Pancreas (tissue), 10 donors: ENCODE measurements around the gene SYDE2. TPM values are rescaled to one million over a fixed set of nuclear protein-coding genes. Genes with fewer than 3 reads are reported as not detected.

Experiments used
- ATAC-seq, 4 donors: fragments of 200-7000 bp; cut with Tn5 transposase; one replicate each; pipeline versions ENCODE4 v1.8.0 to v1.9.1; 2020; ENCODE audit warnings: mild to moderate bottlenecking in 4 of 4, moderate library complexity in 4 of 4
- DNase-seq, 6 donors: peaks; one replicate each; pipeline ENCODE4 v3.0.0-alpha.2; 2020
- FAIRE-seq: peaks from 2 replicates; lab custom pipeline; 2012; peaks lifted over from hg19 to GRCh38; lab: Jason Lieb, UNC
- H3K27ac ChIP-seq, 4 donors: fragments of 200-600 bp; sonication (generic); 1 replicate in 3 of 4; 2 replicates in 1 of 4; pipeline versions ENCODE4 v1.5.0 to v1.8.0; 2020
- H3K27me3 ChIP-seq, 4 donors: fragments of 200-600 bp; one replicate each; pipeline ENCODE4 v1.8.0; 2021
- H3K36me3 ChIP-seq, 3 donors: fragments of 200-600 bp; sonication (generic) in 1 of 3; one replicate each; pipeline versions ENCODE4 v1.5.0 to v1.8.0; 2020 to 2021
- H3K4me1 ChIP-seq, 3 donors: fragments of 200-600 bp; one replicate each; pipeline ENCODE4 v1.8.0; 2021
- H3K4me3 ChIP-seq, 4 donors: fragments of 200-600 bp; sonication (generic) in 2 of 4; one replicate each; pipeline versions ENCODE4 v1.5.0 to v1.8.0; 2020 to 2021
- H3K9me3 ChIP-seq, 4 donors: fragments of 200-600 bp; one replicate each; pipeline ENCODE4 v1.8.0; 2021
- CTCF ChIP-seq, 4 donors: fragments of 200-600 bp; sonication (generic) in 3 of 4; IDR thresholded peaks; one replicate each; pipeline versions ENCODE4 v1.5.0 to v1.8.0; 2021; ENCODE audit warnings: antibody characterized with exemption in 4 of 4
- WGBS, 2 donors: extraction: QIAGEN DNeasy Blood & Tissue Kit; methylation state at CpG; one replicate each; pipeline ENCODE4 v1.1.7; 2013; 5-methylcytosine and 5-hydroxymethylcytosine counted together
- intact Hi-C, 3 donors: fragments of 100-400 bp; cut with DNase I; formaldehyde crosslinking; loops; one replicate each; pipeline versions ENCODE4 v1.11.1 to v1.14.2; 2022
- polyA plus RNA-seq, 2 donors: library from polyadenylated mRNA; stranded (reverse); fragments of 200-250 nt; gene quantifications; one replicate each; pipeline ENCODE4 v1.2.3, GENCODE V29; 2013
- total RNA-seq, 6 donors: library from RNA; stranded (reverse); fragmentation: NEBNext Ultra II Directional in 4 of 6; extraction: Animal tissue kit (Norgen Biotek cat#: 25700) in 4 of 6; gene quantifications; one replicate each; pipeline versions ENCODE4 v1.2.1 to v1.2.4, GENCODE V29; 2021 to 2023
- donor health status: healthy with polysubstance abuse.
- donor health status: DM: no; HTN: no; CAD: no; lungs with moderate emphysema.
- donor health status: DM: no; HTN: no; CAD: no.
- donor health status: control.
- donor health status: control.
- donor health status: Bipolar disorder and iron deficiency.
- donor health status: DM: yes; HTN: yes; CAD: no.
- donor health status: DM: no; HTN: no; CAD: no.
- donor health status: DM: no; HTN: no; CAD: no.
- donor health status: DM: yes; HTN: yes; CAD: no.

Gene SYDE2
- total and polyA plus RNA-seq, 8 donors: 1.3 to 6.6 (median 5.1) TPM

DNA sequence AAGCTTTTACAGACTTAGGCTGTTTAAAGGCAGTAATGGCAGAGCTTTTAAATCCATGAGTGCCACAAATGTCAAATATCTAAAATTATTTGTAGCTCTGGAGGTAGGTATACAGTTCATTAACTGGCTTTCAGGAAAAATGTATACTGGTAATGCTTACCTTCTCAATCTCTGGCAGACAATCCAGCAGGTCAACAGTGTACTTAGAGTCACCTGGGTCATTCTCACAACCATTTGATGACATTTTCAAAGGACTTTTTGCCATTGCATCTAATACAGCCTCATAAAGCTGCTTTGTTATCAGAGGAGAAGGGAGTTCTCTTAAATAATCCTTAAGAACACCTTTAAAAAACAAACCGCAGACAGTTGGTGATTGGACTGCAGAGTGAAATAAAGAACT, 31.9 kb downstream of the SYDE2 start:
- FAIRE-seq (no peak), ATAC-seq (peak in 2 of 4 donors; percentile 55 to 57)
- H3K27ac ChIP-seq: no peak overlapping the region

GRCh38 chr1:85166351-85166750, 34.5 kb downstream of the SYDE2 start:
- no peak overlapping the region for H3K4me3 ChIP-seq
- DNase-seq (no peak), ATAC-seq (no peak), FAIRE-seq (no peak)
- 89 to 98% methylated on average over 1 of the region's 1 CpG for WGBS, 2 donors
- no peak for TF ChIP-seq CTCF (IDR thresholded peaks at IDR 0.05)
- no peaks in the 10 kb centered on the region for H3K9me3 ChIP-seq
- no peaks in the 10 kb centered on the region for H3K4me1 ChIP-seq
- H3K27ac ChIP-seq: no peak overlapping the region
- intact Hi-C loops: no loop called here
- no peaks in the 10 kb centered on the region for H3K36me3 ChIP-seq
- H3K27me3 ChIP-seq: no peaks in the 10 kb centered on the region

More for the DNA sequence above, 31.9 kb downstream of the SYDE2 start:
- 43 to 54% methylated on average over 1 of the region's 1 CpG for WGBS, 2 donors
- no peaks in the 10 kb centered on the region for H3K4me1 ChIP-seq
- no peaks in the 10 kb centered on the region for H3K27me3 ChIP-seq
- DNase-seq: no peak
- no peaks in the 10 kb centered on the region for H3K36me3 ChIP-seq
- intact Hi-C loops: no loop called here
- no peaks in the 10 kb centered on the region for H3K9me3 ChIP-seq
- no peak for TF ChIP-seq CTCF (IDR thresholded peaks at IDR 0.05)
- no peak overlapping the region for H3K4me3 ChIP-seq

GRCh38 chr1:85158910-85159309, 41.9 kb downstream of the SYDE2 start:
- Histone ChIP-seq H3K27ac (no peak overlapping the region), H3K27me3 (no peaks in the 10 kb centered on the region), H3K9me3 (no peaks in the 10 kb centered on the region), H3K36me3 (no peaks in the 10 kb centered on the region), H3K4me3 (no peak overlapping the region), H3K4me1 (peaks cover 0 to 11% (median 8%) of the 10 kb centered on the region in 3 donors)
- WGBS, 2 donors: 52 to 55% methylated on average over 5 of the region's 5 CpGs
- ATAC-seq (no peak), FAIRE-seq (no peak), DNase-seq (no peak)
- intact Hi-C loops: no loop called here
- no peak for TF ChIP-seq CTCF (IDR thresholded peaks at IDR 0.05)

GRCh38 chr1:85157436-85157835, 43.4 kb downstream of the SYDE2 start:
- intact Hi-C loops: no loop called here
- TF ChIP-seq CTCF (IDR thresholded peaks at IDR 0.05): no peak
- DNase-seq: no peak
- Histone ChIP-seq H3K9me3 (no peaks in the 10 kb centered on the region), H3K4me1 (peaks cover 0 to 11% (median 8%) of the 10 kb centered on the region in 3 donors), H3K4me3 (no peak overlapping the region), H3K27me3 (no peaks in the 10 kb centered on the region), H3K36me3 (no peaks in the 10 kb centered on the region), H3K27ac (no peak overlapping the region)
- ATAC-seq: no peak
- FAIRE-seq: no peak

DNA sequence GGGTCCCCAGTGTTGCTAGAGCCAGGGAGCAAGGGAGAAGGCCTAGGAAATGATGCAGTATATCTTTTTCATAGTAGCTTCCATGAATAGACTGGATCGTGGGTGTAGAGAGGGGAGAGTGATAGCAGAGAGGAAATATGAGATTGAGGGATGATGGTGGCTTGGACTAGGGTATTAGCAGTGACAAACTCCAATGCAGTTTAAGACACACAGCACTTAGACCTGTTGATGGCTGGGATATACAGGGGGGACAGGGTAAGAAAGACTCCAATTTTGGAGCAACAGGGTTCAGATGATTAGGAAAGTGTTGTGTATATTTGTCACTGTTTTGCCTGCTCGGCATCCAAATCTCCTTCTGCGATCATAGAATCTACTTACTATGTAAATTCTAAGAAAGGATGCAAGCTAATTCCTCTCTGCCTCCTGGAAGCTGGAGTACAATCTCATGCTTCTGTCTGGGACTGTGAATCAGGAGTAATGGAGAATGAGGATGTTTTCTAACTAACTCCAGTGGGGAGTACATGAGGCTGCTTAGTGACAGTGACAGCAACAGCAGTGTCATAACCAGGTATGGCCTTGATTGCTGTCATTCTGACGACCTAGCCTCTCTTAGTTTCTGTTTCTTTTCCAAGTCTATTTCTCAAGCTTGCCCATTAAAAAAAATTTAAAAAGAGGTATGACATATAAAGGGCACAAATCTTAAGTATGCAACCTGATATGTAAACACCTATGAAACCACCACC, 47.5 kb downstream of the SYDE2 start:
- no peak for TF ChIP-seq CTCF (IDR thresholded peaks at IDR 0.05)
- 54 to 55% methylated on average over 4 of the region's 4 CpGs for WGBS, 2 donors
- H3K27me3 ChIP-seq: no peaks in the 10 kb centered on the region
- no peak for DNase-seq
- no peak overlapping the region for H3K4me3 ChIP-seq
- H3K27ac ChIP-seq: no peak overlapping the region
- ATAC-seq: peak in 1 of 4 donors; percentile 35
- no peaks in the 10 kb centered on the region for H3K36me3 ChIP-seq
- no peak for FAIRE-seq
- H3K9me3 ChIP-seq: no peaks in the 10 kb centered on the region
- intact Hi-C loops: no loop called here
- no peaks in the 10 kb centered on the region for H3K4me1 ChIP-seq
